SU-DHL-6 (cell line): Measurements from ENCODE around the gene NCDN.

Experiments
- H2AFZ ChIP-seq: fragments of 200-600 bp; sonication (generic); 2 replicates; pipeline ENCODE4 v1.6.1; 2014; ENCODE audit warnings: low read depth, mild to moderate bottlenecking, moderate library complexity, mixed read lengths, antibody characterized with exemption, low read length; ENCODE audit not compliant: severe bottlenecking
- H3F3A ChIP-seq: fragments of 200-600 bp; shearing (Covaris generic); 2 replicates; pipeline ENCODE4 v1.6.0; 2016; ENCODE audit warnings: antibody characterized with exemption, mild to moderate bottlenecking; ENCODE audit not compliant: insufficient read depth
- H3K27ac ChIP-seq: fragments of 200-600 bp; sonication (generic); 2 replicates; pipeline ENCODE4 v1.5.1; 2016; ENCODE audit warnings: low read depth, mild to moderate bottlenecking, low read length, moderate library complexity, mixed read lengths
- H3K27me3 ChIP-seq: fragments of 200-600 bp; sonication (generic), shearing (Covaris generic); 2 replicates; pipeline ENCODE4 v1.6.0; 2014; ENCODE audit warnings: mild to moderate bottlenecking, low read length
- H3K36me3 ChIP-seq: fragments of 200-600 bp; sonication (generic); 2 replicates; pipeline ENCODE4 v1.6.1; 2014; ENCODE audit warnings: mild to moderate bottlenecking, low read length, mixed read lengths
- H3K4me2 ChIP-seq: fragments of 300-600, 200-600 bp; shearing (Covaris generic), sonication (generic); 2 replicates; pipeline ENCODE4 v1.6.0; 2014; ENCODE audit warnings: low read length, low read depth, mild to moderate bottlenecking; ENCODE audit not compliant: poor library complexity, severe bottlenecking
- H3K4me3 ChIP-seq: fragments of 200-600 bp; sonication (generic); 2 replicates; pipeline ENCODE4 v1.5.1; 2014; ENCODE audit warnings: antibody characterized with exemption, low read length, mild to moderate bottlenecking, mixed read lengths; ENCODE audit not compliant: insufficient read depth, poor library complexity, severe bottlenecking
- H3K79me2 ChIP-seq: fragments of 200-600 bp; sonication (generic); 2 replicates; pipeline ENCODE4 v1.6.1; 2014; ENCODE audit warnings: mild to moderate bottlenecking, low read length, moderate library complexity; ENCODE audit not compliant: insufficient read depth
- H3K9ac ChIP-seq: fragments of 200-600 bp; sonication (generic); 2 replicates; pipeline ENCODE4 v1.7.0; 2014; ENCODE audit warnings: mild to moderate bottlenecking, low read length
- H3K9me2 ChIP-seq: fragments of 200-600 bp; sonication (generic); replicated peaks from 2 replicates; pipeline ENCODE4 v1.6.1; 2014; ENCODE audit warnings: low read length; ENCODE audit not compliant: insufficient read depth
- H3K9me3 ChIP-seq: fragments of 200-600 bp; sonication (generic); 2 replicates; pipeline ENCODE4 v1.6.1; 2014; ENCODE audit warnings: low read length, mixed read lengths; ENCODE audit not compliant: insufficient read depth
- H4K20me1 ChIP-seq: fragments of 200-600 bp; sonication (generic); 2 replicates; pipeline ENCODE4 v1.6.1; 2014; ENCODE audit warnings: low read depth, mild to moderate bottlenecking, antibody characterized with exemption, low read length, moderate library complexity, mixed read lengths
- EZH2phosphoT487 ChIP-seq: fragments of 200-600 bp; sonication (generic), shearing (Covaris generic); conservative IDR thresholded peaks from 2 replicates; pipeline ENCODE4 v1.6.1; 2018; ENCODE audit warnings: mild to moderate bottlenecking, antibody characterized with exemption, low read length, moderate library complexity, mixed read lengths
- TF ChIP-seq, protein P1 (sequence below): fragments of 200-600 bp; sonication (generic); IDR thresholded peaks from one replicate; pipeline ENCODE4 v1.5.1; 2017; ENCODE audit warnings: antibody characterized with exemption, mild to moderate bottlenecking, low read length, moderate library complexity; ENCODE audit not compliant: insufficient read depth, poor library complexity, severe bottlenecking

Gene NCDN

DNA sequence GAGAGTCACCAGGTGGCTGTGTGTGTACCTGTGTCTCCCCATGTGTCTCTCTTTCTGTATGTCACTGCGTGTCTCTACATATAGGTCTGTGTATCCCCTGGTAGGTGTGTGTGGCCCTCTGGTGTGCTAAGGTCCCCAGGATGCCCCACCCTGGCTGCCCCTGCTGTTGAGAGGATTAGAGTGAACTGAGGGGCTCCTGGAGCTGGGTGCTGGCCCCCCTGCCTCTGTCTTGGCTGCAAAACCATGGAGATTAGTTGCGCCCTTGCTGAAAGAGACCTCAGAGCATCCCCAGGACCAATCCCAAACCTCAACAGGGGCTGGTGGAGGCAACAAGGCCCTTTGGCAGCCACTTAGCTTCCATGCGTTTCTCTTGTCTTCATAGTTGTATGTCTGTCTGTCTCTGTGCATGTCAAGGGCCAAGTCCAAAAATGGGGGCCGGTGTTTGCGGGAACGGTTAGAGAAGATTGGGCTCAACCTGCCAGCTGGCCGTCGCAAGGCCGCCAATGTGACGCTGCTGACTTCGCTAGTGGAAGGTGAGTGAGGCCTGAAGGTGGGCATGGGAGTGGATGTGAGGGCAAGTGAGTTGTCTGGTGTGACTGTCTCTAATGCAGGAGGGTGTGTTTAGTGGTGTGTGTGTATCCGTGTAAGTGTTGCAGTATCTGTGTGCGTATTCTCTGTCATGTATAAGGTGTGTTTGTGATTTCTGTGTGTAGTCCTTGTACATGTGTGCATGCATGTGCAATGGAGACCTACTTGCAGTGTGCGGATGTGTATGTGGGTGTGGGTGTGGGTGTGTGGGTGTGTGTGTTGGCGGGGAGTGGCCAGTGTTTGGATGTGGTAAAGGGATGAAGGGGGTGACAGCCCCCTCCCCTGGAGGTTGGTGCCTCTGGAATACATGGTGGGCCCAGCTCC lies 32.2 kb downstream of the NCDN start:
- Histone ChIP-seq H3K9me3 (no peaks in the 10 kb centered on the region), H3K9me2 (no peaks in the 10 kb centered on the region), H3K4me2 (no peak overlapping the region)

DNA sequence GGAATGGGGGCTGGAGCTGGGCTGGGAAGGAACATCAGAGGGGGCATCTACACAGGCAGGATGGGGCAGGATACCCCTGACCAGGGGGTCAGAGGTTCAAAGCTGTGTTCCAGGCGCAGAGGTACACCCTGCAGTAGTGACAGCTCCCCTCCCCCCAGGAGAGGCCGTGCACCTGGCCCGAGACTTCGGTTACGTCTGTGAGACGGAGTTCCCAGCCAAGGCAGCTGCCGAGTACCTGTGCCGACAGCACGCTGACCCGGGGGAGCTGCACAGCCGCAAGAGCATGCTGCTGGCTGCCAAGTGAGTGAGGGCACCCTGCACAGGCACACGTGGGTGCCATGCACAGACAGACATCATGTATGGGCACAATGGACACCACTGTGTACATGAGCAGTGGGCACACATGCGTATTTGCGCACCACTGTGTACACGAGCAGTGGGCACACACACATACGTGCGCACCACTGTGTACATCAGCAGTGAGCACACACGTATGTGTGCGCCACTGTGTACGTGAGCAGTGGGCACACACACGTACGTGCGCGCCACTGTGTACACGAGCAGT lies 33.0 kb downstream of the NCDN start:
- Histone ChIP-seq H3K79me2 (no peaks in the 10 kb centered on the region), H3K27me3 (no peaks in the 10 kb centered on the region), H3K27ac (no peak overlapping the region), H3K36me3 (no peaks in the 10 kb centered on the region), H4K20me1 (no peaks in the 10 kb centered on the region), H3K4me3 (no peak overlapping the region), H3K9me3 (no peaks in the 10 kb centered on the region), H3K9ac (no peak overlapping the region), H3F3A (no peaks in the 10 kb centered on the region), H3K4me2 (no peak overlapping the region), H3K9me2 (no peaks in the 10 kb centered on the region), H2AFZ (no peak overlapping the region)
- TF ChIP-seq, protein P1, sequence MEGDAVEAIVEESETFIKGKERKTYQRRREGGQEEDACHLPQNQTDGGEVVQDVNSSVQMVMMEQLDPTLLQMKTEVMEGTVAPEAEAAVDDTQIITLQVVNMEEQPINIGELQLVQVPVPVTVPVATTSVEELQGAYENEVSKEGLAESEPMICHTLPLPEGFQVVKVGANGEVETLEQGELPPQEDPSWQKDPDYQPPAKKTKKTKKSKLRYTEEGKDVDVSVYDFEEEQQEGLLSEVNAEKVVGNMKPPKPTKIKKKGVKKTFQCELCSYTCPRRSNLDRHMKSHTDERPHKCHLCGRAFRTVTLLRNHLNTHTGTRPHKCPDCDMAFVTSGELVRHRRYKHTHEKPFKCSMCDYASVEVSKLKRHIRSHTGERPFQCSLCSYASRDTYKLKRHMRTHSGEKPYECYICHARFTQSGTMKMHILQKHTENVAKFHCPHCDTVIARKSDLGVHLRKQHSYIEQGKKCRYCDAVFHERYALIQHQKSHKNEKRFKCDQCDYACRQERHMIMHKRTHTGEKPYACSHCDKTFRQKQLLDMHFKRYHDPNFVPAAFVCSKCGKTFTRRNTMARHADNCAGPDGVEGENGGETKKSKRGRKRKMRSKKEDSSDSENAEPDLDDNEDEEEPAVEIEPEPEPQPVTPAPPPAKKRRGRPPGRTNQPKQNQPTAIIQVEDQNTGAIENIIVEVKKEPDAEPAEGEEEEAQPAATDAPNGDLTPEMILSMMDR, result no peak

More for the DNA sequence above, 32.2 kb downstream of the NCDN start:
- H3K36me3 ChIP-seq, result no peaks in the 10 kb centered on the region
- no peak overlapping the region for H3K27ac ChIP-seq
- no peak overlapping the region for H3K9ac ChIP-seq
- H4K20me1 ChIP-seq, result no peaks in the 10 kb centered on the region
- no peaks in the 10 kb centered on the region for H3K27me3 ChIP-seq
- H3F3A ChIP-seq, result no peaks in the 10 kb centered on the region
- no peak overlapping the region for H3K4me3 ChIP-seq
- no peak overlapping the region for H2AFZ ChIP-seq
- H3K79me2 ChIP-seq, result no peaks in the 10 kb centered on the region
- TF ChIP-seq, protein P1, result no peak
- no peak for TF ChIP-seq EZH2phosphoT487

DNA sequence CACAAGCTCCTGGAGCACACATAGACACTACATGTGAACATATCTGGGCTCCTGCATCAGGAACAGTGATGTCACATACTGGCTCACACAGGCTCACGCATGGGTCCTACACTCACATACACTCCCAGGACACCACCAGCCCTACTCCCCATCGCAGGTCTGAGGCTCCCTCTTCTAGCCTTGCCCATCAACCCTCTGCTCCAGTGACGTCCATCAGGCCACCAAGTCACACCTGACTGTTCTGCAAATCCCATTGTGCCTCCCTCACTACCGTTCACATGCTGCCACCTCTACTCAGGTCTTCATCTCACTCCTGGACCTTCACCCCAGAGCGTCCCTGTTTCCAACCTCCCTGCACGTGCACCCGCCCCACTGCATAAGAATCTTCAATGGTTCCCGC lies 33.6 kb downstream of the NCDN start:
- Histone ChIP-seq H3F3A (no peaks in the 10 kb centered on the region), H3K4me3 (no peak overlapping the region), H3K4me2 (no peak overlapping the region), H3K79me2 (no peaks in the 10 kb centered on the region), H4K20me1 (no peaks in the 10 kb centered on the region), H2AFZ (no peak overlapping the region), H3K27me3 (no peaks in the 10 kb centered on the region), H3K36me3 (no peaks in the 10 kb centered on the region), H3K9ac (no peak overlapping the region), H3K9me2 (no peaks in the 10 kb centered on the region), H3K27ac (no peak overlapping the region), H3K9me3 (no peaks in the 10 kb centered on the region)
- TF ChIP-seq EZH2phosphoT487, result no peak
- TF ChIP-seq, protein P1, result no peak
